Measurements from ENCODE around the gene FAM234B.

Gene FAM234B

GRCh38 chr12:13091832-13092231 is 47.7 kb downstream of the FAM234B start:
- no peak for DNase-seq (ENCODE audit: low read depth in 2 of 2)

- DNase-seq (ENCODE audit: low read depth in 2 of 2) = no peak
These were observed 49.1 kb downstream of the FAM234B start for GRCh38 chr12:13093191-13093847.

- DNase-seq (ENCODE audit: low read depth in 2 of 2) = no peak
These were observed 49.7 kb downstream of the FAM234B start for GRCh38 chr12:13093848-13094220.

GRCh38 chr12:13094367-13094766 is 50.2 kb downstream of the FAM234B start:
- no peak for DNase-seq (ENCODE audit: low read depth in 2 of 2)

DNA sequence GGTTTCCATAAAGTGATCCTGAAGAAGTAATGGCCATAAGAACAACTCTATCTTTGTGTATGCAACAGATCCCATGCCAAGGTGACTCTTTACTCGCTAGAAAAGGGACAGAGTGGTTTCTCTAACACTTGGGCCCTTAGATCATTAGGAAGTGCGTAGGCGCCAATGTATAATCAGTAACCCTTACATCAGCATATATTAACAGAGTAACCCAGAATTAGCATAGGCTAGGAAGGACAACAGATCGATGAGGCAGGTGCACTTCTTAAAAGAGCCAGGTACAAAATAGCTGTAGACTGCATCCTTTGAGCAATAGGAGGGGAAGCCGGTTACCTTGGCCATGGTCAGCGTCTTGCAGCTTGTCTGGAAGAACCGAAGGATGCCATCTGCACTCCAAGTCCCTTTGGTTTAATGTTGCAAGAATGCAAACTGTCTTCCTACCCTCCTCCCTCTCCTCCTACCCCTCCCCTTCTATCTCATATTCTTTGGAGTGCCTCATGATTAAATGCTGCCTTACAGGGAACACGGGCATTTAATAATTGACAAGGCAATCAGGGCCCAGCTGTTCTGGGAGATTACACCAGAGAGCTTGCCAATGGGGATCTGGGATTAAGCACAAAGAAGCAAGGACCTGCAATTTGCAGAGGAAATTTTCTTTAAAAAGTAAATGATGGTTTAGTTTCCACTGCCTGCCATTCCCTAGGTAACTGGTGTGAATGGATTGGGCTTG is 51.2 kb downstream of the FAM234B start:
- DNase-seq (ENCODE audit: low read depth in 2 of 2) = no peak

- no peak for DNase-seq (ENCODE audit: low read depth in 2 of 2)
These were observed 53.4 kb downstream of the FAM234B start for GRCh38 chr12:13097491-13098011.

GRCh38 chr12:13099066-13099843 is 55.1 kb downstream of the FAM234B start:
- DNase-seq (ENCODE audit: low read depth in 2 of 2) = no peak

DNA sequence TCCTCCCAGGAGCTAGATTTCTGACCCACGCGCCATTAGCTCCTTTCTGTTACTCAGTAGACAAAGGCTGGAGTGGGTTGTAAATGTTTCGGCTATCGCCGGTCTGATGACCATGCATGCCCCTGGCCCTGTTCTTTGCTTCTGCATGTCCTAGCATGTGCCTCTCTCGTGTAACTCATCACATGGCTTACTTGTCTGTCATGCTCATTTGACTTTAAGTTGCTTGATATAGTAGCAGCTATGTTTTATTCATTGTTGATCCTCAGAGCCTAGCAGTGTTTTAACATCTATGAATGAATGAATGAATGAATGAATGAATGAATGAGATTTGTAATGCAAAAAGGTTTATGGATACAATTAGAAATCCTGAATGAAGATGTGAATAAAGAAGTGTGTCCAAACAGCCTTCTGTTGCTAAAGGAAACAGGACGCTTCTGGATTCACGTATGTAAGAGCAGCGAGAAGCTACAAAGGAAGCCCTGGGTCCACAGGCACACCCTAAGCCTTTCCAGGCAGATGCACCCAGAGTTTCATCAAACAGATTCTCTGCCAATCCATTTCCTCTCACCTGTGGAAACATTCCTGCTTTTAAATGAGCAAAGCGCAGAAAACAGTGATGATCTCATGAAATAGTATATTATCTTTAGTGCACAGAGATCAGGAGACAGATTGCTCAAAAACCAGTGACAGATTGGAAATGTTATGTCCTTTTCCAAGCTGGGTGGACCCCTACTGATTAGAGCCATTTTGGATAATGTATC is 55.8 kb downstream of the FAM234B start:
- no peak for DNase-seq (ENCODE audit: low read depth in 2 of 2)

DNA sequence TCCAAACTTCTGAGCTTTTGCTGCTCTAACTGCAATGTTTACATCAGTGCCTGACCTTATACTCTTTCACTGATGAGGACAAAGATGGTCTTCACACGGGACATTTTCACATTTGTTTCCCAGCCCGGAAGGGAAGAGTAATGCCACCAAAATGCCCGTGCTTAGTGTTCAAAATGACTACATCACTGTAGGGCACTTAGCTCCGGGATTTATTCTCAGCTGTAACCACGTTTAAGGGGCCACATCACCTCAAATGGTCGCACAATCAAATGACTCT is 56.4 kb downstream of the FAM234B start:
- DNase-seq (ENCODE audit: low read depth in 2 of 2) = no peak

DNA sequence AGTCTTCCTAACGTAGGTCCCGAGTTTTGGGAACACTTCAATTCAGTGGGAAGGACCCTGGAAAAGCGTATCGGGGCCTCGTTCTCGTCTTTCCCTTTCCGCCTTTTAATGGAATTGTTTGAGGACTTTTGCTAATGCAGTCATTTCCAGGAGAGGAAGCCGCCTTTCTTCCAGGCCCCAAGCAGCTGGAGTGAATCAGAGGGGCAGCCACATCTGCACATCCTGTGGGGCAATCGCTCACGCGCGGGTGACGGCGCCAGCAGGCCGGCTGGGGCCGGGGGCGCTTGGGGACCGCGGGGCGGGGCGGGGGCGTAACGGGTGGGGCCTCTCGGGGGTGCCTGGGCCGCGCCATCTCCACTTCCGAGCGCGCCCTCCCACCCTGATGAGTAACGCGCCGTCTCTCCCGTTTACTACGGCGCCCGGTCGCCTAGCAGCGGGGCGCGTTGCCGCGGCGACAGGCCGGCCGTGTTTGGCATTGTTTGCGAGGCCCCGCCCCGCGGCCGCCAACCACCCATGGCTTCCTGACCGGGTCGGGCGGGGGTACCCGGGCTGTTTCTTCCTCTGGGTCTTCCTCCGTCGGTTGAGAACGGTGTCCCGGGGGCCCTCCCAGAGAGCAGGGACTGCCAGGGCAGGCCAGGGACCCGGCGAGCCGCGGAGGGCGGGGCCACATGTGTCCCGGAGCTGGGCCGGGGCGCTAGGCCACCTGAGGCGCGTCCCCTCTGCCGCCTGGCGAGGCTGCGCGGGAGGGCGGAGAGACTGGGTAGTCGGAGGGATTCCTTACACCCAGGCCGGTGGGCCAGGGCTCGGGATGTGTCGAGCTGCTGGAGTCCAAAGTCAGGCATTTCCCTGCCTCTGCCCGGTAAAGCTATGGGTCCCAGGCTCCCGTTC is 56.9 kb downstream of the FAM234B start:
- DNase-seq (ENCODE audit: low read depth in 2 of 2) = peak; percentile 73 to 75

DNA sequence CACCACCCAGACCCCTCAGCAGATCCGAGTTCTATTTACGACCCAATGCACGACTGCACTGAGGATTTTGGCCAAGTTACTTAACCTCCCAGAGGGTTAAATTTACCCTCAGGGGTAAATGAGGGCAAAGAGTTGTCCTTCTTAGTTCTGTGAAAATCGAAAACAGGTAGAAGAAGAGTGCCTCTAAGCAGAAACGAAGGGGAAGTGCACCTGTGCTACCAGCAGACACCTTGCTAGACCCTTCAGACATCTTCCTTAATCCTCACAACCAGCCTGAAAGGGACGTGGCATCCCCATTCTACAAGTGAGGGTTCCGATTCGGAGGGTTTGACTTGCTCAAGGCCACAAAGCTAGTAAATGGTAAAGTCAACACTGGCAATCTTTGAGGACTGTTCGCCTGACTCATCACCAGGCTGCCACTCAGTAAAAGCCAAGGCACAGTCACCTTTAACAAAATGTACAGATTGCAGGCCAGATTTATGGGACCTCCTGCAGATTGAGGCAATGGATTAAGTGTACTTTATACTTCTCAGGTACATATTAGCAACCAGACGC is 57.7 kb downstream of the FAM234B start:
- no peak for DNase-seq (ENCODE audit: low read depth in 2 of 2)

DNA sequence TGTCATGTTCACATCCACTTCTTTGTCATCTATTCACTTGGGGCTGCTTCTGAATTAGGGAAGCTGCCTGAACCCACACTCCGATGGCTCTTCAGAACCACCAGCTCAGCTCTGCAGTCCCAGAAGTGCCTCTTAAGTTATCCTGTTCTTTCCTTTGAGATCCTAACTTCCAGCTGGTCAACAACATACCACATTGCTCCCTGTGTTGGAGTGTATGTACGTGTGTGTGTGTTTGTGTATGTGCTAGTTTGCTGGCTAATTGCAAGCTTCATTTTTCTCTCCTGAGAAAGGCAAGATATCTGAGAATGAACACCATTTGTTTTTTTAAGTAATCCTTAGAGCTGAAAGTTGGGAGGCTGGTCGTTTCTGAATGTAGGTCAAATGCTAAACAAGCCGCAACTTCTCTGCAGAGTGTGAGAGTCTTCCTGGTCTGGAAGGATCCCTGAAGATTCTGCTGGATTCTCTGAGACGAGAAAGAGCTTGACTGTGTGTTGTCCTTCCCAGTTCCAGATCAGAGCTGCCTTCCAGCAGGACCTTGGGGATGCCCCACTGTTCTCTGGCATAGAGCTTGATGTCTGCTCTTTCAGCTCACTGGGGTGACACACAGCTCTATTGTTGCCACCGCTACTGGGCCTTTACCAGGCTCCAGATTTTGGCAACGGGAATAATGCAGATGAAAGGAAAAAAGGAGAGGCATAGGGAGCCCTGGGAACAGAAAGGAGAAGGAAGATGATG is 58.4 kb downstream of the FAM234B start:
- DNase-seq (ENCODE audit: low read depth in 2 of 2) = no peak

DNA sequence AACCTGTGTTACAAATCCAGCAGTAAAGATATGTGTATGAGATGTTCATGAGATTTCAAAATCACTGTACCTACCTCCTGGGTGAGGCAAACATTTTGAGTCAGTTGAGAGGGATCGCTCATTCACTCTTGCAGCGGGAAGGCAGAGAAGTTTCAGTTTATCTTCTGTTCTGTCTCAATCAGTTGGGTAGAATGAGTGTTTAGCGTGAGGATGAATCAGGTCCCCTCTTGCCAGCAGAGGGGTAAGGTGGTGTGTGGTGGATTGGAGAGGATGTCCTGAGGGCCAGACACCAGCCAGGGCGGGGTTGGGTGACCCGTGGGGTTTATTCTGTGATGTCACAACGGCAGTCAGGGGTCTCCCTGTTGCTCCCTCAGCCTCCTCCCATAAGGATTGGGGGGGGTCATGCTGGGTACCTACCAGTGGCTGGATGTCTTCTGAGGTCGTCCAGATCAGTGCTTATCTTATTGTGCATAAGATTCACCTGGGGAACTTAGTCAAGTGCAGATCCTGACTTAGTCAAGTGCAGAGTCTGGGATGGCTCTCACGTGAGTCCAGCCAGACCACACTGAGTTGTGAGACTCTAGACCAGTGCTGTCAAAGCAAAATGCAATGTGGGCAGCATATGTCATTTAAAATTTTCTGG is 59.3 kb downstream of the FAM234B start, which contains the start of gene GSG1:
TSS of gene GSG1 (minus strand) at position 277 of the 643 bp plus-strand sequence. CDS start at position 122, 155 bp downstream.
- no peak for DNase-seq (ENCODE audit: low read depth in 2 of 2)

DNA sequence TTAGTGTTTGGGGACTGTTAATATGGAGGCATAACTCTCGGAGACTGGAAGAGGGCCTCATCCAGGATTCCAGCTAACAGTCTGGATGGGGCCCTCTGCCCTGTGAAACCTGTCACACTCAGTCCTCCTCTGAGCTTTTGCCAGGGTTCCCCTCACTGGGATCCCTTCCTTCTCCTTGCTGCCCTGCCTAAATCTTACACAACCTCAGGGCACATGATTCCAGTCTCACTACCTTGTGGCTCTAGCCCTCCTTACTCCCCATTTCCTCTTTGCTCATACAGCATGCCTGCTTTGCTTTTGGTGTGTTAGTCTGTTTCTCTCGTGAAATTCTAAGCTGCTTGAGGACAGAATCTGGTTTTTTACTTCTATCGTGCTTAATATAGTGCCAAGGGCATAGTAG is 60.2 kb downstream of the FAM234B start:
- no peak for DNase-seq (ENCODE audit: low read depth in 2 of 2)

DNA sequence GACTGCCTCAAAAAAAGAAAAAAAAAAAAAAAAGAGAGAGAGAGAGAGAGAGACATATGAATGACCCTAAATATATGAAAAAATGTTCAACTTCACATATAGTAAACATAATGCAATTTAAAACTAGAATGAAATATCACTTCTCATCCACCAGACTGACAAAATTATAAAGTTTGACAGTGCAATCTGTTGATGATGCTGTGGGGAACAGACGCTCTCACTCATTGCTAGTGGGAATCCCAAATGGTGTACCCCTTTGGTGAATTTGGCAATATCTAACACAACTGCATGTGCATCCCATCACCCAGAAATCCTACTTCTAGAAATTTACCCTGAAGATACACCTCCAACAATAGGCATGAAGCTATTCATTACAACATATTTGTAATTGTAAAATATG is 61.6 kb downstream of the FAM234B start:
- no peak for DNase-seq (ENCODE audit: low read depth in 2 of 2)

- DNase-seq (ENCODE audit: low read depth in 2 of 2) = no peak
These were observed 62.5 kb downstream of the FAM234B start for GRCh38 chr12:13106666-13107065.

DNA sequence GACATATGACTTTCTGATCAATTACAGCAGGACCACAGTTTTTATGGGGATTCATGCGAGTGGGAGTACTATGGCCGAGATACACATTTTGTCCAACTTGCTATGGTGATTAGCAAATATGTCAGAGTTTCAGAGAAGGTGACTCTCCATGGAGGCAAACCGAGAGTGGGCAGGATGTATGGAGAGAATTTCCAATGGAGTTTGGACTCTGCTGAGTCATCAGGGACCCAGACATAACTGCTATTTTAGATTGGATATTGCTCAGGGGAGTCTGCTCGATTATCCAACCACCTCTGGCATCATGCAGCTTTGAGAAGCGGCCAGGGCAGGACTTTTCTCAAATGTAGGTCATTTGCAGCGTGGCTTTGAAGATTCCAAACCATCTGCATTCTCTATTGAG is 68.8 kb downstream of the FAM234B start:
- DNase-seq (ENCODE audit: low read depth in 2 of 2) = no peak

GRCh38 chr12:13114251-13115052 is 70.3 kb downstream of the FAM234B start:
- DNase-seq (ENCODE audit: low read depth in 2 of 2) = no peak

GRCh38 chr12:13116259-13116658 is 72.1 kb downstream of the FAM234B start:
- no peak for DNase-seq (ENCODE audit: low read depth in 2 of 2)
